CD1c-positive myeloid dendritic cell (primary cell): ENCODE data around the gene IL1RL2.

Experiments used
- DNase-seq: peaks from one replicate; pipeline ENCODE4 v3.0.0-alpha.2; 2016; ENCODE audit errors: extremely low spot score

IL1RL2 gene

GRCh38 chr2:102238778-102239177, 52.0 kb downstream of the IL1RL2 start:
- DNase-seq: no peak

- no peak for DNase-seq
Measured at GRCh38 chr2:102239344-102239743, 52.5 kb downstream of the IL1RL2 start.

GRCh38 chr2:102240640-102241370, 54.0 kb downstream of the IL1RL2 start:
- DNase-seq: peak; percentile 96

- DNase-seq: no peak
Measured at GRCh38 chr2:102241616-102242305, 54.9 kb downstream of the IL1RL2 start.

- no peak for DNase-seq
Measured at GRCh38 chr2:102245266-102246151, 58.7 kb downstream of the IL1RL2 start.

- DNase-seq: no peak
Measured at GRCh38 chr2:102250278-102250821, 63.5 kb downstream of the IL1RL2 start.

GRCh38 chr2:102251042-102251848, 64.4 kb downstream of the IL1RL2 start:
- DNase-seq: peak; percentile 72

GRCh38 chr2:102251849-102252203, 65.0 kb downstream of the IL1RL2 start:
- DNase-seq: no peak

GRCh38 chr2:102252236-102252635, 65.4 kb downstream of the IL1RL2 start:
- peak; percentile 42 for DNase-seq

- DNase-seq: no peak
Measured at GRCh38 chr2:102253140-102253752, 66.4 kb downstream of the IL1RL2 start.

GRCh38 chr2:102253753-102254150, 66.9 kb downstream of the IL1RL2 start:
- DNase-seq: no peak

GRCh38 chr2:102256276-102256675, 69.5 kb downstream of the IL1RL2 start:
- DNase-seq: peak; percentile 33

- DNase-seq: no peak
Measured at GRCh38 chr2:102256874-102257462, 70.1 kb downstream of the IL1RL2 start.

- DNase-seq: no peak
Measured at GRCh38 chr2:102258025-102258385, 71.2 kb downstream of the IL1RL2 start.

- peak; percentile 47 for DNase-seq
Measured at GRCh38 chr2:102258386-102259074, 71.7 kb downstream of the IL1RL2 start.

- peak; percentile 39 for DNase-seq
Measured at GRCh38 chr2:102261467-102262135, 74.8 kb downstream of the IL1RL2 start.

- no peak for DNase-seq
Measured at GRCh38 chr2:102262216-102263129, 75.7 kb downstream of the IL1RL2 start.

GRCh38 chr2:102264952-102265351, 78.1 kb downstream of the IL1RL2 start:
- DNase-seq: no peak
